ACC112 (cell line): ENCODE data around the gene ITPR2.
A peak's percentile ranks its signal among the peaks of the same experiment; 100 is the strongest.
"Not testable (repeated sequence)": the region's sequence is repeated elsewhere in the genome, so short reads cannot be mapped to it uniquely, and the experiment has no call there.

ENCODE experiments used
- H2AFZ ChIP-seq: fragments of 200-600 bp; sonication (generic); one replicate; pipeline ENCODE4 v1.6.0; 2017; ENCODE audit warnings: antibody characterized with exemption, low read length; ENCODE audit not compliant: unreplicated experiment
- H3K27ac ChIP-seq: fragments of 200-600 bp; sonication (generic); 2 replicates; pipeline ENCODE4 v1.5.1; 2014; ENCODE audit warnings: low read depth, mild to moderate bottlenecking, antibody characterized with exemption, low read length, moderate library complexity
- H3K27me3 ChIP-seq: fragments of 200-600 bp; sonication (generic); 2 replicates; pipeline ENCODE4 v1.6.1; 2014; ENCODE audit warnings: mild to moderate bottlenecking, antibody characterized with exemption, low read length, moderate library complexity, mixed read lengths; ENCODE audit not compliant: insufficient read depth
- H3K36me3 ChIP-seq: fragments of 200-600 bp; sonication (generic); 2 replicates; pipeline ENCODE4 v1.6.1; 2016; ENCODE audit warnings: mild to moderate bottlenecking, antibody characterized with exemption, low read length, moderate library complexity, mixed read lengths; ENCODE audit not compliant: insufficient read depth
- H3K4me1 ChIP-seq: fragments of 200-600 bp; sonication (generic); one replicate; pipeline ENCODE4 v1.6.1; 2016; ENCODE audit warnings: low read length, mixed read lengths; ENCODE audit not compliant: insufficient read depth, unreplicated experiment, control insufficient read depth
- H3K4me3 ChIP-seq: fragments of 200-600 bp; sonication (generic); 2 replicates; pipeline ENCODE4 v1.5.1; 2014; ENCODE audit warnings: mild to moderate bottlenecking, low read depth, low read length
- H3K79me2 ChIP-seq: fragments of 200-600 bp; sonication (generic); one replicate; pipeline ENCODE4 v1.6.0; 2016; ENCODE audit warnings: low read length; ENCODE audit not compliant: control insufficient read depth, unreplicated experiment, insufficient read depth

The ITPR2 gene

DNA sequence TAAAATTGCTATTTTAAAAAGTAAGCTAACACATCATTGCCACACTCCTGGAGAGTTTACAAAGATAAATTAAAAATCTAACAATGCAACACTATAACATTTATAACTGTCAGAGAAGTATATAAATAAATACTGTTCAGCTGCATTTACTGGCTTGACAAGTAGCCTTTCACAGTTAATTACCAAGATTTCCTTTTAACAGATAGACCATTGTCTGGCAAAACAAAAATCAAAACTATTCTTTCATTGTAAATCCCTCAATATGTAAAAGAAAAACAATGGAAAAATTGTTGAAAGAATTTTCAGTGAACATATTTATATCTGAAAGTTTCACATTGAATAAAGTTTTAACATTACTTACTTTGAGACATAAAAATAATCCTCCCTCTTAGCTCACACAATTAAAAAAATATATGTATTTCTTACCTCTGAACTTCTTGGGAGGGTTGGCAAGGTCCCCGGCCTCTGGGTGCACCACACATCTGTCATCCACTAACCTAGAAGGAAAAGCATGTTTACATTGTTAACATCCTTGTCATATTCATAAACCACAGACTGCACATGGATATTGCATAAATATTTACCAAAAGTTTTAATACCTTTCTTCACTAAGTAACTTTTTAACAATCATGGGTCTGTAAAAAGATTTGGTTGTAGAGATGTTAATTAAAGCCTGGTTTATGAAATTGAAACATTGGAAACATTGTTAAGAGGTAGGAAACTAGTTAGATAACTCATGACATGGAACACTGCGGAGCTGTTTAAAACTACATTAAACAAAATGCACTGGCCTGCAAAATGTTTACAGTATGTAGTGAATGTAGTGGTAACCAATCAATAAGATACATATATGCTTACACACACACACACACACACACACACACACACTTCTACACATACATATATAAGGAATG lies 43.0 kb downstream of the ITPR2 start:
- no peaks in the 10 kb centered on the region for H3K36me3 ChIP-seq
- peaks cover 52% of the 10 kb centered on the region for H3K4me1 ChIP-seq
- H3K4me3 ChIP-seq = no peak overlapping the region
- H3K27ac ChIP-seq = no peak overlapping the region
- H3K79me2 ChIP-seq = no peaks in the 10 kb centered on the region
- no peak overlapping the region for H2AFZ ChIP-seq
- H3K27me3 ChIP-seq = no peaks in the 10 kb centered on the region

- peaks cover 52% of the 10 kb centered on the region for H3K4me1 ChIP-seq
- peak overlapping the region; percentile 25 for H2AFZ ChIP-seq
- no peaks in the 10 kb centered on the region for H3K36me3 ChIP-seq
- H3K79me2 ChIP-seq = no peaks in the 10 kb centered on the region
- H3K27ac ChIP-seq = peak overlapping the region; percentile 73
- 0 out of 2 replicates have a peak overlapping the region, but pooled peaks have one; percentile 13 for H3K4me3 ChIP-seq
- no peaks in the 10 kb centered on the region for H3K27me3 ChIP-seq
Observed at GRCh38 chr12:26786865-26787514, 46.0 kb downstream of the ITPR2 start.

DNA sequence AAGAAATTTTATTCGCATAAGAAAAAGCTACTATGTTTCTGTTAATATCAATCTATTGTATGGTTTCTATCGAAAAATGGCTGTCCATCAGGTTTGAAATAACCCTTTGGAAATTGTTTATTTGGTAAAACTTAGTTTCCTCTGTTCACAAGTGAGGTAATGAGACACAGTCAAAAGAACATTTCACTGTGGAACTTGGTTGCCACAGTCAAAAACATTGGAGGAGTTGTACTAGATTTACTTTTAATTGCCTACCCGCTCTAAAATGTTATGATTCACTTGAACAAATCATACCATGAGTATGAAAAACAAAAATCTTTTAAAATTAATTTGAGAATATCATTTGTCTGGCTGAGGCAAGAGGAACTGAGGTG lies 46.5 kb downstream of the ITPR2 start:
- Histone ChIP-seq H3K4me1 (peaks cover 49% of the 10 kb centered on the region), H2AFZ (no peak overlapping the region), H3K79me2 (no peaks in the 10 kb centered on the region), H3K36me3 (no peaks in the 10 kb centered on the region), H3K4me3 (no peak overlapping the region), H3K27ac (peak overlapping the region; percentile 73), H3K27me3 (no peaks in the 10 kb centered on the region)

DNA sequence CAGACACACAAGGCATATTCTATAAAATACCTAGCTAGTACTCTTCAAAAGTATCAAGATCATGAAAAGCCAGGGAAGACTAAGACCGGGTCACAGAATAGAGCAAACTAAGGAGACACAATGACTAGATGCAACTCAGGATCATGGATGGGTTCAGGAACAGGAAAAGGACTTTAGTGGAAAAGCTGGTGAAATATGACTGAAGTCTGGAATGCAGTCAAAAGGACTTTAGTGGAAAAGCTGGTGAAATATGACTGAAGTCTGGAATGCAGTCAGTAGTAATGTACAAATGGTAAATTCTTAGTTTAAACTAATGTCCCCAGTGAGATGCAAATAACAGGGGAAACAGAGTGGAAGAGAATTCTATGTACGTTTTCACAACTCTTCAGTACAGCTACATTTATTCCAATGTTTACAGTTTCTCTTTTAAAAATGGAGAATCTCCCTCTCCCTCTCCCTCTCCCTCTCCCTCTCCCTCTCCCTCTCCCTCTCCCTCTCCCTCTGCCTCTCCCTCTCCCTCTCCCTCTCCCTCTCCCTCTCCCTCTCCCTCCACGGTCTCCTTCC lies 49.1 kb downstream of the ITPR2 start:
- H3K27ac ChIP-seq, H3K27me3 ChIP-seq, H2AFZ ChIP-seq, H3K79me2 ChIP-seq, H3K4me3 ChIP-seq, H3K36me3 ChIP-seq: not testable (repeated sequence)
- peaks cover 26% of the 10 kb centered on the region for H3K4me1 ChIP-seq

GRCh38 chr12:26783131-26783526 lies 49.9 kb downstream of the ITPR2 start:
- Histone ChIP-seq H3K79me2 (no peaks in the 10 kb centered on the region), H2AFZ (no peak overlapping the region), H3K4me1 (peaks cover 18% of the 10 kb centered on the region), H3K4me3 (no peak overlapping the region), H3K36me3 (no peaks in the 10 kb centered on the region), H3K27ac (no peak overlapping the region), H3K27me3 (no peaks in the 10 kb centered on the region)

GRCh38 chr12:26782372-26783130 lies 50.4 kb downstream of the ITPR2 start:
- no peaks in the 10 kb centered on the region for H3K27me3 ChIP-seq
- H2AFZ ChIP-seq = no peak overlapping the region
- no peak overlapping the region for H3K27ac ChIP-seq
- no peaks in the 10 kb centered on the region for H3K36me3 ChIP-seq
- peaks cover 13% of the 10 kb centered on the region for H3K4me1 ChIP-seq
- H3K4me3 ChIP-seq = no peak overlapping the region
- no peaks in the 10 kb centered on the region for H3K79me2 ChIP-seq

- not testable (repeated sequence) for H3K27ac ChIP-seq, H2AFZ ChIP-seq, H3K4me3 ChIP-seq, H3K27me3 ChIP-seq, H3K4me1 ChIP-seq, H3K79me2 ChIP-seq, H3K36me3 ChIP-seq
Observed at GRCh38 chr12:26780656-26781055, 52.3 kb downstream of the ITPR2 start.

DNA sequence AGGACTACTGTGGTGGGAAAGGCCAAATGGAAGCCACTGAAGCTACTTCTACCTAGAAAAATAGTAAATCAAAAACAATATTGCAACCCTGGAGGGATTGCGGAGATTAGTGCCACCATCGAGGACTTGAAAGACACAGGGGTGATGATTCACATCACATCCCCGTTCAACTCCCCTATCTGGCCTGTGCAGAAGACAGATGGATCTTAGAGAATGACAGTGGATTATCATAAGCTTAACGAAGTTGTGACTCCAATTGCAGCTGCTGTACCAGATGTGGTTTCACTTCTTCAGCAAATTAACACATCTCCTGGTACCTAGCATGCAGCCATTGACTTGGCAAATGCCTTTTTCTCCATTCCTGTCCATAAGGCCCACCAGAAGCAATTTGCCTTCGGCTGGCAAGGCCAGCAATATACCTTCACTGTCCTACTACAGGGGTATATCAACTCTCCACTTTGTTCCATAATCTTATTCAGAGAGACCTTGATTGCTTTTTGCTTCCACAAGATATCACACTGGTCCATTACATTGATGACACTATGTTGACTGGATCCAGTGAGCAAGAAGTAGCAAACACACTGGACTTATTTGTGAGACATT lies 54.7 kb downstream of the ITPR2 start:
- not testable (repeated sequence) for H3K79me2 ChIP-seq, H3K27me3 ChIP-seq, H3K36me3 ChIP-seq, H3K27ac ChIP-seq, H2AFZ ChIP-seq, H3K4me3 ChIP-seq, H3K4me1 ChIP-seq

DNA sequence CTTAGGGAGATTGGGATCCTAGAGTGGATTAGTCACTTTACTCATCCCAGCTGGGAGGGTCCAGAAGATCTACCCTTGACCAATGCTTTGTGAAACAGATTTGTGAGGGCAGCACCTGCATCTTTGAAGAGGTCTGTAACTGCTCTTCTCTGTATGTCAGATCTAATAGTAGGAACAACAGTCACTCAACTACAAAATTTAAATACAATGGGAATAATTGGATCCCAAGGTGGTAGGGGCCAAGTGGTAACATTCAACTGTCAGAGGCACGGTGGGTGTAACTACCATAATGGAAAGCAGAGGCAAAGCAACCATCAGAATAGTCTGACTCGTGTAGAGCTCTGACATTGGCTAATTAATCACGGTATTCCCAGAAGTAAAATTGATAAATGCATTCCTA lies 55.8 kb downstream of the ITPR2 start:
- Histone ChIP-seq H3K36me3 (no peaks in the 10 kb centered on the region), H3K4me3 (no peak overlapping the region), H3K4me1 (no peaks in the 10 kb centered on the region), H3K27ac (no peak overlapping the region), H3K79me2 (no peaks in the 10 kb centered on the region), H2AFZ (no peak overlapping the region), H3K27me3 (no peaks in the 10 kb centered on the region)

DNA sequence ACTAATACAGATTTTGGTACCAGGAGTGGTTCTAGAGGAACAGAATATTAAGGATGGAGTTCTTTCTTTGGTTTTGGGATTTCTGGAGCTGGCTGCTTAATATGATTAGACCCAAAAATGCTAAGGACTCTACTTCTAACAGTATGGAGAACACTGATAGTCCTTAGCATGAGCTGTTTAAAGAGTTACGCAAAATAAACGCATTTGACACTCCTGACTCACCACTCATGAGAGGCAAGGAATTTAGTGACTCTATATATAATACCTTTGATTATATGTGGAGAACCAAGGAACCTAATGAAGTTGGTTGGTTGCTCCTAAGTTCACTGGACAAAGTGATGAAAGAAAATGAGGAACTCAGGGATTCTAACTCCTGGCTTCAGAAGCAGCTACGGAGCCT lies 57.0 kb downstream of the ITPR2 start:
- H3K27me3 ChIP-seq, H3K4me3 ChIP-seq, H3K36me3 ChIP-seq, H2AFZ ChIP-seq, H3K4me1 ChIP-seq, H3K79me2 ChIP-seq, H3K27ac ChIP-seq: not testable (repeated sequence)
